GM15510 (cell line): Measurements from ENCODE around the gene PDGFRB.

Experiments
- POLR2A ChIP-seq: IDR thresholded peaks from 3 replicates; pipeline ENCODE4 v1.6.1; 2011; ENCODE audit warnings: borderline replicate concordance; ENCODE audit not compliant: insufficient read length; ENCODE audit errors: extremely low read depth

The PDGFRB gene

GRCh38 chr5:150125334-150125733 is 30.3 kb downstream of the PDGFRB start:
- no peak for TF ChIP-seq POLR2A

DNA sequence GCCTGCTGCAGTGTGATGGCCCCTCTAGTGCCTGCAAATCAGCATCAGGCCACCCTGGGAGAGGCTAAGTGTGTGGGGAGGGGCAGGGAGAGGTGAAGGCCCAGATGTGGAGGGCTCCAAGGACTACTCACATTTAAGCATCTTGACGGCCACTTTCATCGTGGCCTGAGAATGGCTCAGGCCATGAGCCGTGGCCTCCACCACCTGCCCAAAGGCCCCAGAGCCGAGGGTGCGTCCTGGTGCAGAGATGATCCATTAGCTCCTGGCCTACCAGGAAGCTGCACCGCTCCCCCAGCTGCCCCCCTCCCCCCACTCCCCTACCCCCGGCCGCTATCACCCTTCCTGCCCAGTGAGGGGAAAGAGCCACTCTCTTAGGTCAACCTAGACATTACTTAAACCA is 31.0 kb downstream of the PDGFRB start:
- no peak for TF ChIP-seq POLR2A

- TF ChIP-seq POLR2A, result no peak
These were observed 31.5 kb downstream of the PDGFRB start for GRCh38 chr5:150124111-150124557.

- no peak for TF ChIP-seq POLR2A
These were observed 32.1 kb downstream of the PDGFRB start for GRCh38 chr5:150123542-150123941.

DNA sequence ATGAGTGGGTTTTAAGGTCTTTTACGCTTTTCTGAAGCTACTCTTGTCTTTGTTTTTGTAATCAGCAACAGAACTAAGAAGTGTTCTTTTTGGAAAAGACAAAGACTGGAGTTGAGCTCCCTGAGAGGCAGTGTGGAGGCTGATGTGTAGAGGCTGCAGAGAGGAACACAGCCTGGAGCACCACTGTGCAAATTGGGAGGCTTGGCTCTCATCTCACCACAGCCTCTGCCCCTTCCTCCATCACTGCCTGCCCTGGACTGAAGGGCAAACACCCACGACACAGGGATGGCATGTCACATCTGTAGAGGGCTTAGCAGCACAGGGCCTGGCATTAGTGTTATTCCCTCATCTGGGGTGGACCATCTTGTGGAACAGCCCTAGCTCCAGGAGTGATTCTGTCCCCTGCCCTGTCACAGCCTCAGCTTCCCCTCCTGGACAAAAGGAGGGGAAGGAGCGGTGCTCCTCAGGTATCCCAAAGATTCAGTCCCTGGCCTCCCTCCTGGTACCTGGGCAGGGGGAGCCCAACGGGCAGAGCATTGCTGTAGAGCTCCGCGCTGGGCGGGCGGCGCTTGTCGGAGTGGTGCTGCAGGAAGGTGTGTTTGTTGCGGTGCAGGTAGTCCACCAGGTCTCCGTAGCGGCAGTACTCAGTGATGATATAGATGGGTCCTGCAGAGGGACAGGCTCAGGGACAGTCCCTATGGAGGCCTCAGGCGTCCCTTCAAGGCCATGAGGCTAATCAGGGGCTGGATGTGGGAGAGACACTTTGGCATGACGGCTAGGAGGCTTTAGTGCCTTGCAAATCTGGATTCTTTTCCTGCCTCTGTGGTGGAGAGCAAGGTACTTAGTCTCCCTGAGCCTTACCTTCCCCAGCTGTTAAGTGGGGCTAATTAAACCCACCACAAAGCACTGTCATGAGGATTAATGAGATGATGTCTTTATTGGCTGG is 32.8 kb downstream of the PDGFRB start:
- no peak for TF ChIP-seq POLR2A

- no peak for TF ChIP-seq POLR2A
These were observed 33.5 kb downstream of the PDGFRB start for GRCh38 chr5:150122158-150122510.

DNA sequence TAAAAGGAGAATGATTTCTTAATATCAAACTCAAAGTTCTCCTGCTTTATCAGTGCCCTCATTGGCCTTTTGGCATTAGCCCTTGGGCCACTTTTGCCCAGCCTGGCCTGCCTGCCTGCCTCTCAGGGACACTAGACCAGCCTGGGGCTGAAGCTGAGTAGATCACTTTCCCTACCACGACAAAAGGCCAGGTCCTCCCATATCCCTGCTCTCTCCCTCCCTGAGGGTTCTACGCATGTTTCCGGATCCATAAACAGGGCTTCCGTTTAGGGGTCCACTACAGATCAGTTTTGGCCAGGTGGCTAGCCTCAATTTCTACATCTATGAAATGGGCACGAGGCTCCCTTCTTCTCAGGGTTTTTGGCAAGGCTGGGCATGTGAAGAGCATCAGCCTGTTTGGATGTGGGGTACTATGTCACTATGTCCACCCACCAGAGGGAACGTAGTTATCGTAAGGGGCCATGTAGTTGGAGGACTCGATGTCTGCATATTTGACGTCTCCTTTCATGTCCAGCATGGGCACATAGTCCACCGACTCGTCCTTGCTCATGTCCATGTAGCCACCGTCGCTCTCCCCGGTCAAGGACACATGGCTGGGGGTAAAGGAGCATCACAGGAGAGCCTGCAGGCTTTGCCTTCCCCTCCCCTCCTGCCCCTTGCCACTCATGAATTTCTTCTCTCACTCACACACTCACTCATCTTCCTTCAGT is 34.0 kb downstream of the PDGFRB start:
- TF ChIP-seq POLR2A, result no peak

- TF ChIP-seq POLR2A, result no peak
These were observed 34.8 kb downstream of the PDGFRB start for GRCh38 chr5:150120617-150121447.

DNA sequence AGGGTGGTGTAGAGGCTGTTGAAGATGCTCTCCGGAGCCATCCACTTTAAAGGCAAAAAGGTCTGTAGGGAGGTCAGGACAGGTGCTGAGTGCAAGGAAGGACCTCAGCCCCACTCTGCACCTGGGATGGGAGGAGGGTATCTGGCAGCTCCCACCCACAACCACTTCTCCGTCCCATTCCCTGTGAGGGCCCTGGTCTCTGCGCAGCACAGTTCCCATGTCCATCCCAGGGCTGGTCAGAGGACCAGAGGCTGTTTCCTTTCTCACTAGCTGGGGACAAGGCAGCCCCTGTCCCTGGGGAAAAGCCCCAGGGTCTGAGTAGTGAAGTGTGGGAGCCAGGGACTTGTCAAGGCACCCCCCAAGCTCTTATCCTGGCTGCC is 35.6 kb downstream of the PDGFRB start:
- TF ChIP-seq POLR2A, result no peak

DNA sequence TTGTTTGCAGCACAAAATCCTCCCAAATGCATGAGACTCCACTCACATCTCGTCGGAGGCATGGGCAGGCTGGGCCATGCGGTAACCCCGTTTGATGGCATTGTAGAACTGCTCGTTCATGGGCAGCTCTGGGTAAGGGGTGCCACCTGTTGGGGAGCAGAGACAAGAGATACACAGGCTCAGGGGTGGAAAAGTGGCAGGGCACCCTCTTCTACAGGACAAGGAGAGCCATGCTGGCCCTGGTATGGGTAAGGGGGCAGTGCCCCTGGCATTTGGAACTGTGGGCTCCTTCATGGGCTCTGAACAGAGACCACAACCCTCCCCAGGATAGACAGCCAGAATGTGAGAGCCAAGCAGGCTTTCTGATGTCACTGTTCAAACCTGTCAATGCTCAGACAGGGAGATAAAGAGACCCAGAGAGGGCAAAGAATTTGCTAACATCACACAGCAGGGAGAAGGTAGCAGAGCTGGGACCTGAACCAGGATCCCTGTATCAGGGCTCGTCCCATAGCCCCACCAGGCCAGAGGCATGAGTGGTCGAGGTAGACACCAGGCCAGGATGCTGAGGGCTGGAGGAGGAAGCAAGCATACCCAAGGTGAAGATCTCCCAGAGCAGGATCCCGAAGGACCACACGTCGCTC is 36.1 kb downstream of the PDGFRB start:
- TF ChIP-seq POLR2A, result no peak

GRCh38 chr5:150118561-150119229 is 37.0 kb downstream of the PDGFRB start:
- TF ChIP-seq POLR2A, result no peak

DNA sequence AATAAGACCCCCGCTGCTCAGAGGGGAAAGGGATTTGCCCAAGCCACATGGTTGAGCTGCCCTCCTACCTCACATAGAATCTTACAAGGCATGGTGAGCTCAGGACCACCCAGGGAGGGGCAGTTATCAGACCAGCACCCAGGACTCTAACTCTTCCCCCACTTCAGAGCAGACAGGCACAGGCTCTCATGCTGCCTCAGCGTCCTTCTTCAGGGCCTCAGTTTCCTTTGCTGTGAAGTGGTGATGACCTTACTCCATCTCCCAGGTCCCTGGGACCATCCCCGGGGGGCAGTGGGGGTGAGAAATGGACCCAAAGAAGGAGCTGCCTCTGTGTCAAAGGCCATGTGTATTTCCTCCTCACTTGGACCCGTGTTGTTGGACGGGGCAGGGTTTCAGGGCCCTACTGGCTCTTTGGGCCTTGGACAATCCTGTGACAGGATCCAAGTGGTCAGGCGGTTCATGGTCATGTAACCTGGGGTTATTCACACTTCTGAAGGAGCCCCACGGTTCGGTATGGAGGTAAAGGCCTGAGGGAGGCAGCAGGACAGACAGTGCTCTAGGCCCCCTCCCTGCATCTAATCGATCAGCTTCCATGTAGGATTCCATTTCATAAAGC is 37.6 kb downstream of the PDGFRB start:
- TF ChIP-seq POLR2A, result no peak

GRCh38 chr5:150116667-150117400 is 38.8 kb downstream of the PDGFRB start:
- TF ChIP-seq POLR2A, result no peak
